GM13977 (cell line): Measurements from ENCODE around the gene GPR137C.

Source experiments
- DNase-seq: peaks from one replicate; pipeline ENCODE4 v3.0.0; 2012; ENCODE audit warnings: low spot score
- CTCF ChIP-seq: IDR thresholded peaks from 2 replicates; pipeline ENCODE4 v1.5.1; 2012; ENCODE audit warnings: mild to moderate bottlenecking, control low read depth; ENCODE audit not compliant: insufficient read depth; ENCODE audit errors: extremely low read depth, missing control alignments
- in situ Hi-C: fragments of 300-500 bp; cut with MboI; formaldehyde crosslinking; loops from one replicate; pipeline ENCODE4 v1.12.0; 2022; ENCODE audit warnings: low sequenced_read_pairs, low pct_unique_long_range_greater_than_20kb, mixed read lengths, inconsistent platforms; ENCODE audit not compliant: unreplicated experiment

The GPR137C gene

DNA sequence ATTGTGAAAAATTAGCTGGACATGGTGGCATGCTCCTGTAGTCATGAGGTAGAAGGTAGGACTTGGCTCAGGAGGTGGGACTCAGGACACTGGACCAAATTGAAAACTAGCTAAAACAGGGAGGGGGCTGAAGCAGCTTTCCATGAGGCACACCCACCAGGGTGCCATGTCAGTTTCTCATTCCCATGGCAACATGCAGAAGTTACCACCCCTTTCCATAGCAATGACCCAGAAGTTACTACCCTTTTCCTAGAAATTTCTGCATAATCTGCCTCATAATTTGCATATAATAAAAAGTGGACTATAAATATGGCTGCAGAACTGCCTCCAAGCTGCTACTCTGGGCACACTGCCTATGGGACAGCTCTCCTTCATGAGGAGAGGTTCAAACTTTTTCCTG lies 104.3 kb downstream of the GPR137C start:
- no peak for TF ChIP-seq CTCF
- in situ Hi-C loops: no loop called here
- no peak for DNase-seq

- no peak for TF ChIP-seq CTCF
- DNase-seq: no peak
- in situ Hi-C loops: no loop called here
Observed at GRCh38 chr14:52660325-52660724, 107.7 kb downstream of the GPR137C start.

DNA sequence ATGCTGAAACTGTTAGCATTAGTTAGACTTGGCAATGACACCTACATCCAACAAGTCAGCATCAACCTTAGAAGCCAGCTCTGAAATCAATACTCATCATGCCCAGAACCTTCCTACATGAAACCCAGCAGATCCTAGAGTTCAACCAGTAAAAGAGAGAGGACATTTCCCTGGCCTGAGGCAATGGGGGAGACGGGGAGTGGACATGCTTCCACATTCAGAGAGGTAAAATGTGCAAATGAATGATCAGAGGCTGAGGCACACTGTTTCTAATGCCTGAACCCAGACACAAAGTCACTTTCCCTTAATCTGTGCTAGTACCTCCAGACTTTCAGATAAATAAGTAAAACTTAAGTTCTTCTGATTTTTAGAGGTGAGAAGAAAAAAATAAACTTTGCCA lies 108.2 kb downstream of the GPR137C start:
- no peak for DNase-seq
- in situ Hi-C loops: no loop called here
- no peak for TF ChIP-seq CTCF

GRCh38 chr14:52661314-52661713 lies 108.7 kb downstream of the GPR137C start:
- TF ChIP-seq CTCF: no peak
- DNase-seq: no peak
- in situ Hi-C loops: no loop called here

DNA sequence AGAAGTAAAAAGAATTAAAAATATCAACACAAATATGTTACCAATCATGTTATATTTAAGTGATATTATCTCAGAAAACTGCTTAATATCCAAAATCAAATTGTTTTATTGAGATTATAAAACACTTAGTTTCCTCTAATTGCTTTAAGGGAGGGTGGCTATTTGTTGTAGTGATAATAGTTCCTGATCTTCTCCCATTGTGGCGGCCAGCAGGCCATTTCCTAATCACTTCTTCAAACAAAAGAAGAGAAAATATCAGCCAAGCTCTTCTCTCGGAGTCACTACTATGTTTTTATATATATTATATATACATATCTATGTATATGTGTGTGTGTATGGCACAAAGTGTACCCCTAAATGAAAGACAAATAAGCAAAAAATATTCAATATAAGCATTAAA lies 111.2 kb downstream of the GPR137C start:
- in situ Hi-C loops: no loop called here

GRCh38 chr14:52678591-52678990 lies 126.0 kb downstream of the GPR137C start:
- in situ Hi-C loops: no loop called here
- DNase-seq: no peak
- TF ChIP-seq CTCF: no peak

More for the DNA sequence above, 111.2 kb downstream of the GPR137C start:
- no peak for DNase-seq
- TF ChIP-seq CTCF: no peak

DNA sequence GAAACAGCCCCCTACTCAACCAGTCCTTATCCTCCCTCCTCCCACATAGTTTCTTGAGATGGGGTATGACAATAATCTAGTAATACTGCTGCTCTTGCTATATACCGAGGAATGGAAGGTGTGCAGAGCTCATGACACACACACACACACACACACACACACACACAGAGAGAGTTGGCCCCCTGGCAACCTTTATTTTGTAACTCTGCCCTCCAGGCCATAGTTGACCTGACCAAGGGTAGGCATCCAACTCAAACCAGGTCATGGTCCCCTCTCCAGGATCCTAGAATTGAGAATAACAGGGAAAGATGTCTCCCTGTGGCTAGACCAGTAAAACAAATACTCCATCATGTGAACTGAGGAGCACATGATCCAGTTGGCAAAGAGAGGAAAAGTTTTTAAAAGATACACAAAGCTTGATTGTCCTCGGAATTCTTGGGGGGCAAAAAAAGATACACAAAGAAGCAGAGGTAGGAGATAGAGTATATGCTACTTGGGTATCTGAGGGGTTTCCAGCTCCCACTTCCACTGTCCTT lies 131.4 kb downstream of the GPR137C start:
- in situ Hi-C loops: no loop called here
- DNase-seq: no peak
- no peak for TF ChIP-seq CTCF
